Stimulated activated CD8-positive, alpha-beta memory T cell treated with anti-CD3 and anti-CD28 coated beads, Interleukin-15, amount 100 ng/mL, for 1 hour (primary cell): Measurements from ENCODE around the gene CPNE1.
"Not testable (repeated sequence)": the region's sequence is repeated elsewhere in the genome, so short reads cannot be mapped to it uniquely, and the experiment has no call there.

Experiments
- DNase-seq: peaks from one replicate; pipeline ENCODE4 v3.0.0-alpha.2; 2020; ENCODE audit warnings: low read depth

The CPNE1 gene

DNA sequence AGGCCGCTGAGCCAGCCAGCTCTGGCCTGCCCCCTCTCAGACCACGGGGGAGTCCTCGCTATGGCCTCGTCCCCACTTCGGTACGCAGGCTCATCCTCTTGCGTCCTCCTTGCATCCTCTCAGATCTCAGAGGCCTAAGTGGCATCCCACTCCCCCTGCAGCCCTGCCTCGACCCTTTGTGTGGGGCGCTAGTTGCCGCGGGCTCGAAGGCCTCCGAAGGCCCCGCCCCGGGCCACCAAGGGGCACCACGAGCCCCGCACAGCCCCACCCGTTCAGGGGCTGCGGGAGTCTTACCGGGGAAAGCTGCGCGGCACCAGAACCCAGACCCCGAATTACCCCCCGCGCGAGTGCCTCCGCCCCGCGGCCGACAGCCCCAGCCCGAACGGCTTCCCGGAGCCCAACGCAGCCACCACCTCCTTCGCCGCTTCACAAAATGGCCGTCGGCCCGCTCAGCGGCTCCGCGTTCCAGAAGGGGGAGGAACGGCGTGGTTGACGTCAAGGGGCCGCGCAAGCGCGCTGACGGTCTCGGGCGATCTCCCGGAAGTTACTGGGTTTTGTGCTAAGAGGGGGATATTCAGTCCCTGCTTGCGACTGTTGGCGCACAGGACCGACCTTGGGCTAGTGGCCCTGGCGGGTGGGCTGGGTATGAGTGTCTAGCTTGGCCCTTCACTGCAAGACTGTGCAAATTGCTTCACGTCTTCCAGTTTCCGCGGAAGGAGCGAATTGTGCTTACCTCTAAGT lies at the start of gene CPNE1, which contains the start of gene RBM12:
CPNE1 (minus strand) TSS at position 435 of the 741 bp plus-strand sequence. CDS start 31,977 bp downstream, outside the sequence.
RBM12 (minus strand) TSS at position 435 of the 741 bp plus-strand sequence. CDS start 9,578 bp downstream, outside the sequence.
- DNase-seq: peak; percentile 83

DNA sequence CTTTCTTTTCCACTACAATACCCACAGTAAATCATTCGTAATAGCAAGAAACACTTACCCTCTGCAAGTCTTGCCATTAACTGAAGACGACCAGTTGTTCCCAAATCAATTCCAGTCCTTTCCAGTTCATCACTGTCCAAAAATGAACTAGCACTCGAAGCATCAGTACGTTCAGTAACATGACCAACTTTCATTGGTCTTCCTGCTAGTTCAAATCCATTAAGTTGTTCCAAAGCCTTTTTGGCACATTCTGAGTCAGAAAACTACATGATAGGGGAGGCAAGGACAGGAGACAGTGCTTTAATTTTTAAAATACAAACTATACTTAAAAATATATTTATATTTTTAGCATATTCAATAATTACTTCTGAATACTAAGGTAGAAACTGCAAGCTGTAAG lies 49.4 kb upstream of the CPNE1 start:
- DNase-seq: no peak

- not testable (repeated sequence) for DNase-seq
Measured at GRCh38 chr20:35713120-35713519, 48.4 kb upstream of the CPNE1 start.

GRCh38 chr20:35711588-35712209 lies 47.0 kb upstream of the CPNE1 start:
- DNase-seq: no peak

DNA sequence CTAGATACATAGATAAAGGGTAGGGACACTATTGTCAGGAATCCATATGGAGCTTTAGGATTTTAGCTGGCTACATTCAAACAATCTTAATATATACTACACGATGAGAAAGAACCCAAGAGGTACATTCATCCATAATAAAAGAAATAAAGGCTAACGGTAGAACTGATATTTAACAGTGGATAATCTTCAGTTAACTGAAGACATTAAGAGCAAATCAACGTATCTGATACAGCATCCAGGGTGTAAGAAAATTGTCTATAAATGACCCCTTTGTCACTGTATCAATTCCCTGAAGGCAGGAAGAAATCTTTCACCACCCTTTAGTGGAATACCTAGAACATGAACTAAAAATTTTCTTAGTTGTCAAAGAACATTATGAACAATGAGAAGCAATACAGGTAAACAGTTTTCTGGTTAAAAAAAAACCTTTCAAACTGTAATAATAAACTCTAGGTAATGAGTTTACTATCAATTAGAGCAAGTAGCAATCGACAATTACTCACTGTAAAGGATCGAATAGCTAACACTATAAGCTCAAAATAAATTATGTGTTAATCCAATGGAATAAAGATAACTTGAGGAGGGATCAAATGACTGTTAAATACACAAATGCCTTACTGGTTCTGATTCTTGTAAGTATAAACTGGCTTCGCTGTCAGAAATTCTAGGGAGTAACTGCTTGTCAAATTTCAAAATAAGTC lies 46.3 kb upstream of the CPNE1 start:
- no peak for DNase-seq

GRCh38 chr20:35710039-35710438 lies 45.3 kb upstream of the CPNE1 start:
- DNase-seq: no peak

- no peak for DNase-seq
Measured at GRCh38 chr20:35709259-35709658, 44.6 kb upstream of the CPNE1 start.

DNA sequence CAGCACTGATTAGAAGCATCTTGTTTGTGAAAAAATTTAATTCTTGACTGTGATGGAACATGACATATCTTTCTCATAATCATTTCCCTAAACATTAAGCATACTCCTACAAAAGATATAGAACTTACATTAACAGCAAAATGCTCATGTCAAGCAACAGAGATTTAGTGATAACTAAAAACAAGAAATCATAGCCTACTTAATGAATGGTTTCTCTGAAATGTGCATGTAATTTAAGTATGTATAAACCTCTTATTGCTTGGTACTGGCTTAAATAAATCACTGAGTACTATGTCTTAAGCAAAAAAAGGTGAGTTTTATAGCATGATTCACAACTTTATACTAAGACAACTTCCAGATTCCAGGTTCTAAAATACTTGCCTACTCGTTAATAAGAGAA lies 43.8 kb upstream of the CPNE1 start:
- no peak for DNase-seq

GRCh38 chr20:35706591-35707529 lies 42.2 kb upstream of the CPNE1 start:
- DNase-seq: not testable (repeated sequence)

DNA sequence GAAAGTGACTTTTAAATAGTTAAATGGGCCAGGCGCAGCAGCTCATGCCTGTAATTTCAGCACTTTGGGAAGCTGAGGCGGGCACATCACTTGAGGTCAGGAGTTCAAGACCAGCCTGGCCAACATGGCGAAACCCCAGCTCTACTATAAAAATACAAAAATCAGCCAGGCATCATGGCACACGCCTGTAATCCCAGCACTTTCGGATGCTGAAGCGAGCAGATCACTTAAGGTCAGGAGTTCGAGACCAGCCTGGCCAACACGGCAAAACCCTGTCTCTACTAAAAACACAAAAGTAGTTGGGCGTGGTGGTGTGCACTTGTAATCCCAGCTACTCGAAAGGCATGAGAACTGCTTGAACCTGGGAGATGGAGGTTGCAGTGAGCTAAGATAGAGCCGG lies 41.2 kb upstream of the CPNE1 start:
- DNase-seq: not testable (repeated sequence)

GRCh38 chr20:35704514-35705261 lies 40.0 kb upstream of the CPNE1 start:
- no peak for DNase-seq

DNA sequence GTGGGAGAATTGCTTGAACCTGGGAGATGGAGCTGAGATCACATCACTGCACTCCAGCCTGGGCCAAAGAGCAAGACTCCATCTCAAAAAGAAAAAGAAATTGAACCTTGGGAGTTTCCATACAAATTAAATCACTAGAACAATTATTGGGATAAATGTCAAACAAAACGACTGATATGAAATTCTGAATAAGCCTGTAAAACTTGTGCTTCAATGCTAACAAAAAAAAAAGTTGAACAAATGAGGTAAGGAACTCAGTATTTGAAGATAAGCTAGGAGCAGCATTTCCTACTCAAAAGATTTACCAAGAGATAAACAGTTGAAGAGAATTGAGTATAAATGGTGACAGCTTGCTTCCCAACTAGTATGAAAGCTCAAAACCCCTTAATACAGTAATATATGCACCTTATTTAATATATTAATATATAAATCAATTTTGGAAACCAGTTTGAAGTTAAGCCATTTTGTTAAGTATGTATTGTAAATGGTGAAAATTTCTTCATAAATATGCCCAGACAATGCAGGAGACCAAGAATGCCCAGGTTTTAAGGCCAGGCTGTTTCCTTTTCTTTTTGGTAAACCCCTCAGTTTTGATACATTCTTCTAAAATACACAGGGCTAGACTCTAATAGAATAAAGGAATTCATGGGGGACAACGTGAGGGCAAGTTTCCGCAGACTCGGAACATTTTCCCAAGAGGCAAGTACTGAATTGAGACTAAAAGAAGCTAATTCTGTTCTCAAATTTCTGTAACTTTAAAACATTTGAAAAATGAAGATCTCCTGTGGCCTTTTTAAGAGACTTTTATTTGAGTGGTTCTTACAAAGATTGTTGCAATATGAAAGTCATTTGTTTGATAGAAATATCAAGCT lies 38.4 kb upstream of the CPNE1 start:
- DNase-seq: no peak

- DNase-seq: no peak
Measured at GRCh38 chr20:35702051-35702823, 37.5 kb upstream of the CPNE1 start.

- DNase-seq: no peak
Measured at GRCh38 chr20:35700625-35701148, 36.0 kb upstream of the CPNE1 start.

DNA sequence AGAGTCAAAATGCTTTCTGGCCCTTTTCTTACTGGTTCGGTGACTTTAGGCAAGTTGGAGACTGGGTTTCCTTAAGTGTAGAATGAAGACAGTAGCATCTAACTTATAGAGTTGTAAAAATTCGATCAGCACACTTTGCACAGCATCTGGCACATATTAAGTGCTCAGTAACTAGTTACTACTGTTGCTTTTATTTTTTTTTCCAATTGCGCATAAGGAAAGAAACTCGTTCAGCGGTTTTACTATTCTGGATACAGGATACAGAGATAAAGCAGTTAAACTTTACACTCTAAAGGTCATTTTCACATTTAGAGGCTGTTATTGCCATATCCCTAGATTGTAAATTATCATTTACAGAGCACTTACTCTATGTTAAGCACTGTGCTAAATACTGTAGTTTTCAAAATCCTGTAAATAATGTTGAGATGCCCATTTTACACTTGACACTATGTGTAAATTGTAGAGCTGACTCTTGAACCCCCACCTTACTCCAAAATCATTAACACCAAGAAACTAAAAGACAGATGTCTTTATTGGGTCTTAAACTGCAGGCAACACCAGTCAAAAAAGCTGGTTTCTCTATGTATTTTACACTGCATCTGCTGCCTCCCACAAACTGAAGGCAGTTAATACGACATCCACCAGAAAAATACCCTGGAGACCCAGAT lies 35.4 kb upstream of the CPNE1 start:
- no peak for DNase-seq

DNA sequence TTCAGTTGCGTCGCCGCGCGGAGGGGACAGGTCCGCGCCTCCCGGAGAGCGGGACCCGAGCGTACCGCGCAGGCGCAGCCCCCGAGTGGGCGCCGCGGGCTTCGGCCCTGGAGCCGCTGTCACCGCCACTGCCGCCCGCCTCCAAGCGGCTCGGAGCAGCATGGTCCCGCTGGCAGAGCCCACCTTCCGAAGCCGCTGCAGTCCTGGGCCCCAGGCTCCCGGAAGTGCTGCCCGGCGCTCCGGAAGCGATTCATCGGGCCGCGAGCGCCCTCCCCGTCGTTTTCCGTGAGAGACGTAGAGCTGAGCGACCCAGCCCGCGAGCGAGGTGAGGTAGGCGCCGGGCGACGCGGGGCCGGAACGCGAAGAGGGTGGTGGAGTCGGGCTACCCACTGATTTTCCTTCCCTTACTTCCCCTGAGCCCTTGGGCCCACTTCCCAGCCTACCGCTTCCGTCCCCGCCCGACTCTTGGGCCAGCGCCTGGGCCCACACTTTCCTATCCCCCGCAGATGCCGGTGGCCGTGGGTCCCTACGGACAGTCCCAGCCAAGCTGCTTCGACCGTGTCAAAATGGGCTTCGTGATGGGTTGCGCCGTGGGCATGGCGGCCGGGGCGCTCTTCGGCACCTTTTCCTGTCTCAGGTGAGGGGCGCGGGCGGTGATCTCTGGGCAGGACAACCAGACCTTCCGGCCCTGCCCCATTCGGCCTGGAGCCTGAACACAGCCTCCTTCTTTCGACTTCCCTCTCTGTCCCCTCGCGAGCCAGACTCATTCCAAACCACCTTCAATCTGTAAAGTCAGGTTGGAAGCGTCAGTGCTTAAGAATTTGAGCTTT lies 34.6 kb upstream of the CPNE1 start, which contains the start of the genes NFS1 and ROMO1:
NFS1 (minus strand) TSS at position 226 of the 830 bp plus-strand sequence; CDS start at position 162, 64 bp downstream.
ROMO1 (plus strand) TSS at position 279 of the 830 bp plus-strand sequence; CDS start at position 507, 228 bp downstream.
- peak; percentile 68 for DNase-seq
